IPS-15b (cell line): ENCODE data around the gene SOD3.

Source experiments
- H3K27me3 ChIP-seq: one replicate; pipeline ENCODE4 v1.6.1; 2013; ENCODE audit warnings: low read length; ENCODE audit not compliant: control insufficient read depth, insufficient read depth
- H3K36me3 ChIP-seq: one replicate; pipeline ENCODE4 v1.6.1; 2013; ENCODE audit warnings: low read length; ENCODE audit not compliant: control insufficient read depth, insufficient read depth
- H3K4me1 ChIP-seq: one replicate; pipeline ENCODE4 v1.6.1; 2013; ENCODE audit warnings: mild to moderate bottlenecking, low read length; ENCODE audit not compliant: control insufficient read depth, insufficient read depth
- H3K4me3 ChIP-seq: one replicate; pipeline ENCODE4 v1.5.1; 2013; ENCODE audit warnings: low read depth, low read length
- H3K9ac ChIP-seq: one replicate; pipeline ENCODE4 v1.6.1; 2013; ENCODE audit warnings: low read depth, mild to moderate bottlenecking, low read length
- H3K9me3 ChIP-seq: one replicate; pipeline ENCODE4 v1.6.1; 2013; ENCODE audit warnings: mild to moderate bottlenecking, low read length; ENCODE audit not compliant: control insufficient read depth, insufficient read depth

SOD3 gene

GRCh38 chr4:24835696-24836095 is 40.3 kb downstream of the SOD3 start:
- Histone ChIP-seq H3K9ac (no peak overlapping the region), H3K9me3 (no peaks in the 10 kb centered on the region), H3K4me1 (no peaks in the 10 kb centered on the region), H3K27me3 (no peaks in the 10 kb centered on the region), H3K36me3 (no peaks in the 10 kb centered on the region), H3K4me3 (no peak overlapping the region)

- Histone ChIP-seq H3K4me1 (no peaks in the 10 kb centered on the region), H3K9me3 (no peaks in the 10 kb centered on the region), H3K27me3 (no peaks in the 10 kb centered on the region), H3K9ac (no peak overlapping the region), H3K4me3 (no peak overlapping the region), H3K36me3 (no peaks in the 10 kb centered on the region)
Observed at GRCh38 chr4:24836661-24837242, 41.4 kb downstream of the SOD3 start.

GRCh38 chr4:24837336-24837735 is 42.0 kb downstream of the SOD3 start:
- H3K9ac ChIP-seq: no peak overlapping the region
- H3K27me3 ChIP-seq: no peaks in the 10 kb centered on the region
- H3K36me3 ChIP-seq: no peaks in the 10 kb centered on the region
- H3K9me3 ChIP-seq: no peaks in the 10 kb centered on the region
- no peaks in the 10 kb centered on the region for H3K4me1 ChIP-seq
- H3K4me3 ChIP-seq: no peak overlapping the region

- Histone ChIP-seq H3K4me3 (no peak overlapping the region), H3K27me3 (no peaks in the 10 kb centered on the region), H3K36me3 (no peaks in the 10 kb centered on the region), H3K4me1 (no peaks in the 10 kb centered on the region), H3K9ac (no peak overlapping the region), H3K9me3 (no peaks in the 10 kb centered on the region)
Observed at GRCh38 chr4:24837781-24838180, 42.4 kb downstream of the SOD3 start.

- no peaks in the 10 kb centered on the region for H3K36me3 ChIP-seq
- no peak overlapping the region for H3K9ac ChIP-seq
- H3K4me1 ChIP-seq: no peaks in the 10 kb centered on the region
- no peak overlapping the region for H3K4me3 ChIP-seq
- no peaks in the 10 kb centered on the region for H3K9me3 ChIP-seq
- no peaks in the 10 kb centered on the region for H3K27me3 ChIP-seq
Observed at GRCh38 chr4:24840362-24840761, 45.0 kb downstream of the SOD3 start.

- Histone ChIP-seq H3K36me3 (no peaks in the 10 kb centered on the region), H3K4me1 (no peaks in the 10 kb centered on the region), H3K9me3 (no peaks in the 10 kb centered on the region), H3K4me3 (no peak overlapping the region), H3K9ac (no peak overlapping the region), H3K27me3 (no peaks in the 10 kb centered on the region)
Observed at GRCh38 chr4:24840826-24841543, 45.6 kb downstream of the SOD3 start.

- Histone ChIP-seq H3K9ac (no peak overlapping the region), H3K9me3 (no peaks in the 10 kb centered on the region), H3K27me3 (no peaks in the 10 kb centered on the region), H3K4me1 (peaks cover 2% of the 10 kb centered on the region), H3K36me3 (no peaks in the 10 kb centered on the region), H3K4me3 (no peak overlapping the region)
Observed at GRCh38 chr4:24842356-24842755, 47.0 kb downstream of the SOD3 start.

- no peaks in the 10 kb centered on the region for H3K27me3 ChIP-seq
- peaks cover 2% of the 10 kb centered on the region for H3K4me1 ChIP-seq
- no peak overlapping the region for H3K4me3 ChIP-seq
- H3K9me3 ChIP-seq: no peaks in the 10 kb centered on the region
- H3K9ac ChIP-seq: no peak overlapping the region
- H3K36me3 ChIP-seq: no peaks in the 10 kb centered on the region
Observed at GRCh38 chr4:24843096-24843495, 47.7 kb downstream of the SOD3 start.

- no peak overlapping the region for H3K9ac ChIP-seq
- H3K4me3 ChIP-seq: no peak overlapping the region
- H3K36me3 ChIP-seq: no peaks in the 10 kb centered on the region
- H3K4me1 ChIP-seq: peaks cover 2% of the 10 kb centered on the region
- H3K27me3 ChIP-seq: no peaks in the 10 kb centered on the region
- H3K9me3 ChIP-seq: no peaks in the 10 kb centered on the region
Observed at GRCh38 chr4:24845132-24845531, 49.8 kb downstream of the SOD3 start.

- Histone ChIP-seq H3K4me1 (peaks cover 2% of the 10 kb centered on the region), H3K9me3 (no peaks in the 10 kb centered on the region), H3K36me3 (no peaks in the 10 kb centered on the region), H3K27me3 (no peaks in the 10 kb centered on the region), H3K9ac (no peak overlapping the region), H3K4me3 (no peak overlapping the region)
Observed at GRCh38 chr4:24845902-24846301, 50.5 kb downstream of the SOD3 start.

- H3K27me3 ChIP-seq: no peaks in the 10 kb centered on the region
Observed at GRCh38 chr4:24846716-24847115, 51.3 kb downstream of the SOD3 start.

GRCh38 chr4:24849351-24849750 is 54.0 kb downstream of the SOD3 start:
- no peaks in the 10 kb centered on the region for H3K9me3 ChIP-seq
- H3K4me3 ChIP-seq: no peak overlapping the region
- H3K27me3 ChIP-seq: no peaks in the 10 kb centered on the region
- peaks cover 2% of the 10 kb centered on the region for H3K4me1 ChIP-seq
- H3K36me3 ChIP-seq: no peaks in the 10 kb centered on the region
- no peak overlapping the region for H3K9ac ChIP-seq

More at GRCh38 chr4:24846716-24847115, 51.3 kb downstream of the SOD3 start:
- Histone ChIP-seq H3K36me3 (no peaks in the 10 kb centered on the region), H3K9me3 (no peaks in the 10 kb centered on the region), H3K4me3 (no peak overlapping the region), H3K9ac (no peak overlapping the region), H3K4me1 (peaks cover 2% of the 10 kb centered on the region)
